Fibroblast of lung (primary cell): Measurements from ENCODE around the gene THAP7.

Experiments
- CTCF ChIP-seq, 2 donors: IDR thresholded peaks in 1 of 2; conservative IDR thresholded peaks in 1 of 2; 1 replicate in 1 of 2; 2 replicates in 1 of 2; pipeline ENCODE4 v1.5.1; 2011 to 2012; ENCODE audit warnings: low read length in 2 of 2, control low read depth in 1 of 2, inconsistent platforms in 1 of 2, low read depth in 1 of 2, mild to moderate bottlenecking in 1 of 2
- EZH2 ChIP-seq: IDR thresholded peaks from 2 replicates; pipeline ENCODE4 v1.5.1; 2012; ENCODE audit warnings: low read length, control low read depth, mild to moderate bottlenecking; ENCODE audit errors: missing control alignments

GRCh38 chr22:21047035-21047661 lies 45.2 kb upstream of the THAP7 start:
- TF ChIP-seq CTCF (conservative IDR thresholded peaks at IDR 0.05 in 1 of 2, IDR thresholded peaks at IDR 0.05 in 1 of 2; ENCODE audit: low read depth in 1 of 2, low read length in 2 of 2), result no peak
- TF ChIP-seq EZH2, result no peak
